ENCODE measurements around the gene CSAD.
"Not testable (repeated sequence)": the region's sequence is repeated elsewhere in the genome, so short reads cannot be mapped to it uniquely, and the experiment has no call there.

CSAD gene

DNA sequence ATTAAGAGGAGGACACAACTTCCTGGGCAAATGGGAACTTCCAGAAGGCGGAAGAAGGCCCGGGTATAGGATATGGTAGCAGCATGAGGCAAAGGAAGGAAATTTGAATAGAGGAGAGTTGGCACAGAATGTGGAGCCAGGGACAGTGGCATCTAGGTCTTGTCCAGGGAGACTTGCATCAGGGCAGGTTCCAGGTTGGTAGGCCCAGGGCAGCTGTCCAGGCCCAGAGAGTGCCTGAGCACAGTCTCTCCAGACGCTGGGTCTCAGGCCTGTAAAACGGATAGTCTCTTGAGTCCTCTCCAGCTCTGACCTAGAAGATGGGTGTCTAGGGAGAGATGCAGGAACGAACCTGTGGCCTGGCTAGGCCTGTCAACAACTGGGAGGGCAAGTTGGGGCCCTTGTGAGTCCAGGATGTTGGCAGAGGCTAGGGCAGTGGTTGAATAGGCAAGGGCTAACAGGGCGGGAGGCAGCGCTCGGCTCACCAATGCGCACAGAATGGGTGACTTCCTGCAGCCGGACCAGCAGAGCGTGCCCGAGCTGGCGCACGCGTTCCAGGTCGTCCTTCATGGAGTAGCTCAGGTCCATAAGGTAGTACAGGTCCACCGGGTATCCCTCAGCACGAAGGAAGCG is 16.4 kb upstream of the CSAD start:
- DNase-seq, result no peak

DNA sequence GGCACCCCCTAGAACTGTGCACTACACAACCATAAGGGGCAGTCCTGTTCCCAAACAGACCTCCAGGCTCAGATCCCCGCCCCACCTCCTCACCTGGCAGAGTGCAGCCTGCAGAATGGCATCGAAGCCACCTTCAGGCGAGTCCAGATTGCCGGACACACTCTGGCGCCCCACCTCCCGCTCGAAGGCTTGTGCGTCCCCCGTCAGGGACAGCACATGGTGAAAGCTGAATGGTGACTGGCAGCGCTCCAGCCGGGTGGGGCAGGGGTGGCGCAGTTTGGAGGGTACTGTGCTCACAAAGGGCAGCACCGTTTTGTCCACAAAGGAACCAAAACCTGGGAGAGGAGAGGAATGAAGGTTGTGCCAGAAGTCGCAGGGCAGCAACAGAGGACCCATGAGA is 15.8 kb upstream of the CSAD start:
- no peak for DNase-seq

DNA sequence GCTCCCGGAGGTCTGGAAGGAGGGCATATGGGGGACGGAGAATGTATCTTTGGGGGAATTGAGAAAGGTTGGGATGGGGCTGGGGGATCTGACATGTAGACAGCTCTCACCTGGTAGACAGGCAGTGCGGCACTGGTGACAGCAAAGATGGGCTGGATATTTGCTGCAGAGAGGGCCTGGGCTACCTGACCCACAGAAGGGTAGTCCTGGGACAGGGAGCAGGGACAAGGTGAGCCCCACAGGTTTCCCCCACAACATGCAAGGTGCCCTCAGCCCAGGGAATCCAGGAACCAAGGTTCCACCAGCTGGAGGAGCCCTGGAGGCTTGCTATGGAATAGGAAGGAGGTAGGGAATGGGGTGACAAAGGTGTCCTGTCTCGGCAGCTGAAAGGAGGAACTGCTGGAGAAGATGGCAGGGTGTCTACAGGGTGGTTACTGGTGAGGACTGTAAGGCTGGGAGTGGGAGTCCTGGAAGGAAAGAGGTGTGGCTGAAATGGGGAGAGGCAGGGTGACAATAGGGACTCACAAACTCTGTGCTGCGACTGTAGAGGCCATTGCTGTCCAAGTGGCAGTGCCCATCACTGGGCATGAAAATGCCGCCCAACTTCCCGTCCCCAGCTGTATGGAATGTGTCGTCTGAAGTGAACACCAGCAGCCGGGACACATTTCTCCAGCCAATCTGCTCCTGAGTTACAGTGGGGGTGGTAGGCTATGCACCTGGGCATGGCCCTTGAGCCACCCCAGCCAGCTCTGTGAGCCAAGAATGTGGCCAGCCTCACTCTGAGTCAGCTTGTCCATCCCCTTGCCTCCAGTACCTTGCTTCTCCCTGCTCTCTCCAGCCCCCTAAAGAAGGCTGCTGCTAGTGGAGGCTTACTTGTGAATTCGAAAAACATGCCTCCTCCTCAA is 15.0 kb upstream of the CSAD start:
- DNase-seq, result no peak

DNA sequence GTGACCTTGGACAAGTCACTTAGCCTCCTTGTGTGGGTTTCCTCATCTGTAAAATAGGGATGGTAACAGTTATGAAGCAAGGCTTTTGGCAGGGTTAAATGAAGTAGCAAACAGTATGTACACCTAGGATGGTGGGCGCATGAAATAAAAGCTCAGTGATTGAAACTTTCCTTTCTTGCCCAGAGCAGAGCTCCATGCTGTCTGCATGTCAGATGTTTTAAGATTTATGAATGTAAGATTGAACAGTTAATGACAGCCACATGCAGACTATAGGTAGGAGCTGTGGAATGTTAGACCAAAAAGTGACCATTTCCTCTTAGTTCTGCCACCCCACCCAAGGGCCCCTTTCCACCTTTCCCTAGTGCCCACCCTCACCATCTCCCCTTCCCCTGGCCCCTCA is 14.2 kb upstream of the CSAD start:
- no peak for DNase-seq

DNA sequence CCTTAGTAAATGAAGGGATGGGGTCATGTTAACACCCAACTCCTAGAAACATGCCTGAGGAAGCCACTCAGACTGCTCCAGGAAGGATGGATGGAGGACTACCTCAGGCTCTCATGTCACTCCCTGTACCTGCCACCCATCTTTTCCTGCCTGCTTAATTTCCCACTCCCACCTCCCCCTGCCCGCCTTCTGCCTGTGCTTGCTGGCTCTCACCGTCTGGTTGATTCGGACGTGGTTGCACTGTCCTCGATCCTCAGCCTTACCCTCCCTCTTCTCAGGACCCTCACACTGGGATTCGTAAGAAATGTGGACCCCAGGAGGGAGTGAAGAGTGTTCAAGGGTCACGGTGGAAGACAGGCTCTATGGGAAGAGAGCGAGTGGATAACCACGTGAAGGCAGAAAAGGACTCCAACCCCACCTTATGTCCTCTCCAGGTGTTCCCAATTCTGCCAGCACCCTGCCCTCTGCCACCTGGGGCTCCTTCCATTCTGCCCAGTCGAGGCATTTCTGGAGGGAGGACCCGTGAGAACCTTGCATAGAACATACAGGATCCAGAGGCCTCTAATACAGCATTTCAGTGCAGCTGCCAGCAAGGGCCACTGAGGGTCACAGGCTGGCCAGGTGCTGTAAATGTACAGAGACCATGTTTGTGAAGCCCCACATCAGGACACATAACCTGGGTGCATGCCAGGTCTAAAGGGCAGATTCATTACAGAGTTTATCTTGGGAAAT is 13.4 kb upstream of the CSAD start:
- DNase-seq, result no peak

DNA sequence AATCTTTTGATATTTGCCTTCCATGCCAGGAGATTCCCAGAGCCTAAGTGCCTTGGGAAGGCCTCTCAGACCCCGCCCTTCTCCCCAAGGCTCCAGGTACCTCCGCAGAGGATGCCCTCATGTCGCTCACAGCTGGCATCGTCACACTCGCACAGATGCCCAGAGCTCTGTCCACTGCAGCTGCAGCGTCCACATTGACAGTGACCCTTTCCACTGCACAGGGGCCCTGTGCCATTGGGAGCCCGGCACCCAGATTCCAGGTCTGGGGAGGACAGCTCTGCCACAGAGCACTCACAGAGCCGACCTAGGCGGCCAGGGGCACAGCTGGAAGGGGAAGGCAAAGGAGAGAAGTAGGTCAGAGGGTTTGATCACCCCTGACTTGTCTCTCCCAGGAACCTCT is 12.3 kb upstream of the CSAD start:
- no peak for DNase-seq

DNA sequence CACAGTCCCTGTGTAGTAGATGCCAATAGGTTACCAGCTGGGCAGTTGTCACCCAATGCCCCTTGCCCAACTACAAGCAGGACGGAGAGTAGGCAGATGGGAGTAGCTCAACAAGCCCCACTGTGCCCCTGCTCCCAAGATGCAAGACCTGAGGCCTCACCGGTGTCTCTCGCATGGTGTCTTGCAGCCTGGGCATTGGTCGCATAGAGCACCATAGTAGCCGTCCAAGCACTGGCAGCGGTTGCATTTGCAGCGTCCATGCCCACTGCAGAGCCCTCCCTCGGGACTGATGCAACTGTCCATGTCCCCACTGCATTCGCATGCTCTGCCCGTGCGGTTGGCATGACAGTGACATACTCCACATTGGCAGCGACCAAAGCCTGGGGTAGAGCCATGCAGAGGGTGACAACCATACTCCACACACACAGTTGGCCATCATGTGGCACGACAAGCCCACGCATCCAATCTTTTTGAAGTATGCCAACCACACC is 11.9 kb upstream of the CSAD start:
- DNase-seq, result no peak

DNA sequence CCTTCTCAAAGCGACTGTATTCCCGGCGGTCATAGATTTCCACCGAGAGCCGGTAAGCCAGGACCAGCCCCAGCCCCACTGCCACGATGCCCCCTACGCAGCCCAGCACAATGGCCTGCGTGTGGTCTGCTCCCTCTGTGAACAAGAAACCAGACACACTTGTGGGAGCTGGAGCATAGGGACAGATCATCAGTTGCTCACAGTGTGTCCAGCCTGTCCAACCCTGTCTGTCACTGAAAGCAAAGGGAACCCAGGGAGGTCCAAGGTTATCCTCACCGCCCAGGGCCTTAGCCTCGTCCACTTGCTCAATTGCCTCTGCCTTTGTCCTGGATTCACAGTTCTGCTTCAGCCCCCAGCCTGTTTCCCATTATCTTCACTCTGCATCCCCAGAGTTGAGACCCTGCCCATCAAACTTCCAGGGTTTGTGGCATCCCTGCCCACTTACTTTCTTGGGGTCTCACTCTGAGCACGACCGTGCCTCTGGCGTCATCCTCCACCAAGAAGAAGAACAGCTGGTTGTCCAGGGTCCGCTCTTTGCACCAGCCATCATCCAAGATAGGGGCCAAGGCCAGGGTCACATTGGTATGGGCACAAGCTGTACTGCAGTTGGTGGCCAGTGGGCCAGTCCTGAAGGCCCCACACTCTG is 11.3 kb upstream of the CSAD start:
- no peak for DNase-seq

DNA sequence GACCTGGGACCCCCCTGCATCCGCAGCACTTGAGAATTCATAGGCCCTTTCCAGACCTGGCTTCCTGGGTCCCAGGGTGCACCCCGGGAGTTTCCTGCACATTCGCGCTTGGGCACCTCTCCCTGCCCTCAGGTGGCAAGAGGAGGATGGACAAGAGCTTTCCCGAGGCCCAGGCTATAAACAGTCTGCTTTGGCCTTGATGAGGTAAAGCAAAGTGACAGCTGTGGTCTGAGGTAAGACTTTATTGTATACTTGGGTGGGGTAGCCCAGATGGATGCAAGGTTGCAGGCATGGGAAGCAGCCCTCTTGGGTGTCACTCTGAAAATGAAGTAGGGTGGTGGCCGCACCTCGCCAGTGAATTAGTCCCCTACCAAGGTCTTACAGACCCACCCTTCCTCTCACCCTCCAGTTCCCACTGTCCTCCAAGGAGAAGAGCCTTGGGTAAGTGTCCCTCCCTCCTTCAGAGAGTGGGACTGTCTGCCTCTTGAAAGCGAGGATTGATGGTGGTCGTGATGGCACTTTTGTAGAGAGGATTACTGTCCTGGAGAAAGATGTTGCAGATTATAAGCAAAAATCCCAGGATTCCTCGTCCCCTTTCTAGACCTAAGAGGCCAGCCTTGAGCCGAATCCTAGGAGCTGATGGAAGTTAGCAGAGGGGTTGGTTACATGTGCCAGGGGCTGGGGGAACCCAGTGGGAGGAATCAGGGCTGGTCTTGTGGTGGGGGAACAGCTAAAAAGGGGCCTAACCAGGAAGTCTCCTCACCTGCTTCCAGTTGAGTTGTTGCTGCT is 10.6 kb upstream of the CSAD start:
- no peak for DNase-seq

DNA sequence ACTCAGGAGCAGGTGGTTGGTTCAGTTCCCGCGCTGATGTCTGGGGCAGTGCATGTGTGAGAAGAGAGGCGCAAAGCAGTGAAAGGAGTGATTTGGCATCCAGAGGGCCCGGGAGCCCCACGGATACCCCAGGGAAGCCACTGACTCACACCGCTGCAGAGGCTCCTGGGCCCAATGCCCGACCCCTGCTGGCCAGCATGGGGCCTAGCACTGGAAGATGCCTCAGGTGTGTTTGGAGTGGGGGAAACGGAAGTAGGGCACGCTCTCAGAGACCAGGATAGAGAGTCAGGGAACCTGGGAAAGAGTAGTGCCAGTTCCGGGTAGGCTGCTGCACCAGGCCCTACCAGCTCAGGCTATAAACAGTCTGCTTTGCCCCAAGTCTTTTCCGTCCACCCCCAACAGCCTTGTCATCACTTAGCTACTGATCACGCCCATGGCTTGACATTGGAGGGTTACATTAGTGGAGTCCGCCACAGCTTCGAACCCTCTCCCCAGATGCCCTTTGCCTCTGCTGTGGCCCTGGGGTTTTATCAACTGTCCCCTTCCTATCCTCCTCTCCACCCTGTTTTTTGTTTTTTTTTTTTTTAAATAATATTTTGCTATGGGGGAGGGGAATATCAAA is 9.5 kb upstream of the CSAD start:
- peak; percentile 62 for DNase-seq

DNA sequence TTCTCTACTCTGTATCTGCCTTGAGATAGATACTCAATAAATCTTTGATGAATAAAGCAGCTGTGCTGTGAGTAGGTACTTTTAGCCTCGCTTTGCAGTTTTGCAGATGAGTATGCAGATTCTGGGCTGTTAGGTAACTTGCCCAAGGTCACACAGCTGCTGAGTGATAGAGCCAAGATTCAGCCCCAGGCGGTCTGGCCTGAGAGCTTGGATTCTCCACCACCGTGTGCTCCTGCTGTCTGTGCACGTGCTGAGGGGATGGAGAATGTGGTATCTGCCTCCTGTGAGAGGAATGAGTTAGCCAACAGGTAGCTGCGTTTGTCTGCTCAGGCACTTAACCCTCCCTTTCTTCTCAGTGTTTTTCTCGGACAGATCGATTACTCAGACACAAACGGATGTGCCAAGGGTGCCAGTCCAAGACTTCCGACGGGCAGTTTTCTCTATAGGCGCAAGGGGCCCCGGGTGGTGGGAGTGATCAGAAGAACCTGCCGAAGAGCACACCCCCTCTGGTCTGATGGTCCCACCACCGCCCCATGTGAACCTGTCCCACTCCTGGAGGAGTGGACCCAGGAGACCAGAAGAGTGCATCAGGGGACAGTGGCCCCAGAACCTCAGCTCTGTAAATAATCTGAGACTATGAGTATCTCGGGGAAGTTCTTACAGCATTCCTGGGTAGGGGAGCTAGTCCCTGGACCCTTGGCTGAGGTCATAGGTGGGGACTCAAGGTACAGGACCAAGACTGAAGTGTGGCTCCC is 6.6 kb upstream of the CSAD start:
- DNase-seq, result no peak

DNA sequence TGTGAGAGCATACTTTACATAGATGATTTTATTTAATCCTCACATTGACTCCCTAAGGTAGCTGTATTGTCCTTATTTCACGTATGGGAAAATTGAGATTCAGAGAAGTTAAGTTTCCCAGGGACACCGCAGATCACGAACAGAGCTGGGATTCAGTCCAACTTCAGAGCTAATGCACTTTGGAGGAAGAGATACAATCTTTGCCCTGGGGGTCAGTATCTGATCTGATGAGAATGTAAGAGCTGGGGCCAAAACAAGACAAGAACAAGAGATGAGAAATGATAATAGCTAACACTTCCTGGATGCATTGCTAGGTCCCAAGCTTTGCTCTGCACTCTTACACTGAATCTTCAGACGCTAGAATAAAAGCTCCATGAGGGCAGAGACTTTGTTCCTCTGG is 6.0 kb upstream of the CSAD start:
- DNase-seq, result no peak

DNA sequence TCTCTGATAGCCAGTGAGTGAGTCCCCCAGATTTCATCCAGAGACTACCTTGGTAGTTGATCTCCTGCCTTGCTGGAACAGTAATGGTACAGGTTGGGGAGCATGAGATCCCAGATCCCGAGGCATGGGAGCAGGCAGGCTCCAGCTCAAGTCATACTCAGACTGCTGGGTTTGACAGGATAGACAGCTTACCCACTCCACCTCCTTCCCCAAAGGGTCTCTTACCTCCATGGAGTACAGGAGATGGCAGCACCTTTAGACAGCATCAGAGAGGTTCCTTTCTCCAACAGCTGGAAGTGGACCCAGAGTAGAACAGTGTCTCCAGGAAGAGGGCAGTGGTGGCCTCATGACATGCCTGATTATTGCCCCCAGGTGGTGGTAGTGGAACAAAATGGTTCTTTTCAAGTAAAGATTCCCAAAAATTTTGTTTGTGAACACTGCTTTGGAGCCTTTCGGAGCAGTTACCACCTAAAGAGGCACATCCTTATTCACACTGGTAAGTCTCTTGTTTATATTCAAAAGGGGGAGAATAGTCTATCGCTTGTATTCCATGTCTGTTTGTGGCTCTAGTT is 4.9 kb upstream of the CSAD start:
- DNase-seq, result no peak

DNA sequence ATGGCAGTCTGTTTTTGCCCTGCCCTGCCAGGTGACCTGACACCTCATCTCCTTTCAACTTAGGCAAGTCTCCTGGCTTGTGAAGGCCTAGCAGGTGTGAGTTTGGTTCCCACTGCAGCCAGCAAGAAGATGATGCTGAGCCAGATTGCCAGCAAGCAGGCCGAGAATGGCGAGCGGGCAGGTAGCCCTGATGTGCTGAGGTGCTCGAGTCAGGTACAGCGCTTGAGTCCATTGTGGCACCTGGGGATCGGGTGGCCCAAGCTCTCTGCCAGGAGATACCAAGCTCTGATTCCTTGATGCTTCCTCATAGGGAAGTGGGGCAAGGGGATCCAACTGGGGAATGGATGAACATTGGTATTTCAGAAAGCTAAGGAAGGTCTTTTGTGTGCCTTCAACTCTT is 4.1 kb upstream of the CSAD start:
- no peak for DNase-seq

DNA sequence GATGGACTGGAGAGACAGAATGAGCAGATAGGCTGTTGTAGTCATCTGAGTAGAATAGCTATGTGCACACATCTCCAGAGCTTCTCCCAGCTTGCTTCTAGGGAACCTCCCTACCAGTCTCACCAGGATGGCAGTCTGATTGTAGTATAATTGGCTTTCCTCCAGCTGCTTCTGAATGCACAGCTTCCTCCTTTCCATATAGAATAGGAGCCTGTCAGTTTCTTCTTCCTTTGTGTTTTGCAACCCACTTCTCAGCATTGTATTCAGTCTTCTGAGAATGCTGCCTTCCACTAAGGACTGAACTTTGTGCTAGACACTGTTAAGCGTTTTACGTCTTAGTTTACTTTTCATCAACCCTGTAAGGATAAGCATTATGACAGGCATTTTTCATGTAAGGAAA is 2.2 kb upstream of the CSAD start:
- DNase-seq, result no peak

DNA sequence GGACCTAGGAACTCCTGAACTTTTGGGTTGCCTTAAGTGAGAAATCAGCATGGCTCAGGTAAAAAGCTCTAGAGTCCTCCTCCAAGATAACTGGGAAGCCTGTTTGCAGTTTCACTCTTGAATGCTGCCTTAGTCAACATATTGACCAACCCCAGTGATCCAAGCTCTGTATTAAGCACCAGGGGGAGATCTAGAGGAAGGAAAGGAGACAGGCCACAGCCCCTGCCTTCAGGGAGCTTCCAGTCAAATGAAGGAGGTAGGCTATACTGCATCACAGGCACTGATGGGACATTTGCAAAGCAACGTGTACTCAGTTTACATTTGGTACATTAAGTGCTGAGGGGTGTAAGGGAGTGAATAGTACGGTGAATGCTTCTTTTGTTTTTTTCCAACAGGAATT is 1.2 kb upstream of the CSAD start:
- DNase-seq, result no peak

DNA sequence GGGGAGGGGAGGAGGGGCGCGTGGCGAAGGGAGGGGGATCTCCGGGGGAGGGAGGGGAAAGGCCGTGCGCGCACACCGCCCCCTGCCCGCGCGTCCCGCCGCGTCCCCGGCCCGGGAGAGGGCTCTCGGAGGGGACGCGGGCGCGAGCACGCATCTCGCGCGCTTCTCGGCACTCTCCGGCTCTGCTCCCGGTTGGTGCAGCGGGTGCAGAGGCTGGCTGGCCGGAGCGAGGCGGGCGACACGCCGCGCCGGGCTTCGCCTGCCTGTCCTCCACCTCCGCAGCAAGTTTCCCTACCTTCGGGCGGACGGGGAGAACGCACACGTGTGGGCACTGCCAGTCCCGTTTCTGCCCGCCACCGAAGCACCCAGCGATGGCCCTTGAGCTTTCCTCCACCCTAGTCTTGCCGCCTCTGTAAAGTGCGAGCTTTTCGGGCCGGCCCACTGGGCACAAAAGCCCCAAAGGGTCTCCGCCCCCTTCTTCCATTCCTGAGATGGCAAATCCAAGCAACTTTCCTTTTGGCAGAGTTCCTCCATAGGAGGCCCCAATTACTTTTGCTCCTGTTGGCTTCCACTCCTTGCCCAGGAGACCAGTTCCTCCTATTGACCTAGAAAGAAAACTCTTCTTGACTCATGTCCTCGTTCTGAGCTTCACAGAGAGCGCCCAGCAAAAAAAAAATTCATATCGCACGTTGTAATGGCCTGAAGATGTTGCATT is 363 bp upstream of the CSAD start:
- peak; percentile 78 for DNase-seq

DNA sequence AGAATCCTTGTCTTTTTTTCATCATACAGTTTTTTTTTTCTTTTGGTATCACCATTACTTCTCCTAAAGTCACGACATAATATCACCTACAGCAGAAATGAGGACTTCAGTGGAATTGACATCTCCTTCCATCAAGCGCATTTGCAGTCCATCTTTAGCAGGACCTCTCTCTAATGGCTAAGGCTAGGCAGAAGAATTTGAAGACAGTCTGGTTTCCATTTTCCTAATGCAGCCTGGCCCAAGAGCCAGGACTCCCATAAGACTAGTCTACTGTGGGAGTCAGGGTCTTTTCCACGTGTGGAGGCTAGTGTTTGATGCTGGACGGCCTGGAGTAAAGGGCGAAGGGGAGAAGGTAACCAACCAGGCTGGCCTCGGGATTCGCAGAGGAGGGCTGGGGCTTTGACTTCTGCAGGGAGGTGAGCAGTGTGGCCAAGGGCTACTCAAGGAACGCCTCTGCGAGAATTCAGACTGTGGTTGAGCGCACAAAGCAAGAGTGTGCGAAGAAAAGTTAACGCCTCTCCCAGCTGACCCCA is 972 bp downstream of the CSAD start:
- DNase-seq, result no peak

DNA sequence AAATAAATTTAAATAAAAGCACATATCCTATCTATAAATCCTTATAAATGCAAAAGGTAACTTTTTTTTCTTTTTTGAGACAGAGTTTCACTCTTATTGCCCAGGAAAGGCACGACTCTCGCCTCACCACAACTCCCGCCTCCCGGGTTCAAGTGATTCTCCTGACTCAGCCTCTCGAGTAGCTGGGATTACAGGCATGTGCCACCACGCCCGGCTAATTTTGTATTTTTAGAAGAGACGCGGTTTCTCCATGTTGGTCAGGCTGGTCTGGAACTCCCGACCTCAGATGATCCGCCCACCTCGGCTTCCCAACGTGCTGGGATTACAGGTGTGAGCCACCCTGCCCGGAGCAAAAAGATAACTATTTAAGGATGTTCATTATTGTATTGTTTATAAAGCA is 1.9 kb downstream of the CSAD start:
- DNase-seq, result not testable (repeated sequence)

DNA sequence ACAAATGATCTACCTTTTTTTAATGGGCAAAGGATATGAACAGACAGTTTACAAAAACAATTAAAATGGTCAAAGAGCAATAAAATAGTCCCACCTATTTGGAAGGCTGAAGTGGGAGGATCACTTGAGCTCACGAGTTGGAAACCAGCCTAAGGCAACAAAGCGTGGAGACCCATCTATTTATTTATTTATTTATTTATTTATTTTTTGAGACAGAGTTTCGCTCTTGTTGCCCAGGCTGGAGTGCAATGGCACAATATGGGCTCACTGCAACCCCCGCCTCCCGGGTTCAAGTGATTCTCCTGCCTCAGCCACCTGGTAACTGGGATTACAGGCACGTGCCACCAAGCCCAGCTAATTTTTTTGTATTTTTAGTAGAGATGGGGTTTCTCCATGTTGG is 3.3 kb downstream of the CSAD start:
- not testable (repeated sequence) for DNase-seq
